NCI-H1105 (cell line): ENCODE results near the gene FREM1.

ENCODE experiments used
- DNase-seq: peaks from one replicate; lab custom pipeline; 2025; lab: John Stamatoyannopoulos, UW

FREM1 gene

GRCh38 chr9:14868772-14869583, 41.2 kb downstream of the FREM1 start:
- DNase-seq: no peak

- no peak for DNase-seq
Observed at GRCh38 chr9:14868418-14868771, 41.8 kb downstream of the FREM1 start.

- no peak for DNase-seq
Observed at GRCh38 chr9:14866200-14866749, 44.0 kb downstream of the FREM1 start.

- no peak for DNase-seq
Observed at GRCh38 chr9:14864309-14864708, 45.9 kb downstream of the FREM1 start.

DNA sequence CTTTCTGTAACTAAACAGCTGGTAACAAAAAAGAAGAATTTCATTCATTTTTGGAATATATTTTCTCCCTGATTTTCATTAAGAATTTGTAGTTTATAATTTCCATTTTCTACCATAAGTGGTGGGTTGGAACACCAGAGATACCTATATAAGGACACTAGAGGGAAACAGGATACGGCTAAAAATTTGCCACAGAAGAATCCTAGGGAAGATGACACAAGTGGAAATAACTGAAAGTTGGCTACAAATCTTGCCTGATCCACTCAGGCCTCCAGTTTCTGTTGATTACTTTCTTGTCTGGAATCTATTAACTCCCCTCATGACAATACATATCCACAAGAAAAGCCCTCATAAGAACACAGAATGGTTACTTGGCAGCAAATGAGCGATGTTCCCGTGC, 46.8 kb downstream of the FREM1 start:
- DNase-seq: no peak

- DNase-seq: no peak
Observed at GRCh38 chr9:14857449-14858305, 52.6 kb downstream of the FREM1 start.

DNA sequence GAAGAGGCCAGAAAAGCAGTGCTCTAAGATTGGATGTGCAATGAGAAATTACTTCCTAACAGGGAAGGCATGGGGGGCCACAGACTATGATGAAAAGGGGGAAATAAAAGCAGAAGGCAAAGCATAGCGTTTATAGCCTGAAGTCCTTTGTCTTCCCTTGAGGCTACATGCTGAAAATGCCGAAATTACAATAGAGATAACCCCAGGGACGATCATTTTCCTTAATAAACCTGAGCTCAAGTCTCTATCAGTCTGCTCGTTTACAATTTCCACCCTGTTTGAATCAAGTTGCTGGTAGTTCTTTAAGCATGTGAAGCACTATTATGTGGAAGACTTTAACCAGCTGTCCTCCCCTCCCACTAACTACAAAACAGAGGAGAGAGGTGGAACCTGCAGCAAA, 60.4 kb downstream of the FREM1 start:
- DNase-seq: no peak

- DNase-seq: no peak
Observed at GRCh38 chr9:14849296-14849695, 60.9 kb downstream of the FREM1 start.

DNA sequence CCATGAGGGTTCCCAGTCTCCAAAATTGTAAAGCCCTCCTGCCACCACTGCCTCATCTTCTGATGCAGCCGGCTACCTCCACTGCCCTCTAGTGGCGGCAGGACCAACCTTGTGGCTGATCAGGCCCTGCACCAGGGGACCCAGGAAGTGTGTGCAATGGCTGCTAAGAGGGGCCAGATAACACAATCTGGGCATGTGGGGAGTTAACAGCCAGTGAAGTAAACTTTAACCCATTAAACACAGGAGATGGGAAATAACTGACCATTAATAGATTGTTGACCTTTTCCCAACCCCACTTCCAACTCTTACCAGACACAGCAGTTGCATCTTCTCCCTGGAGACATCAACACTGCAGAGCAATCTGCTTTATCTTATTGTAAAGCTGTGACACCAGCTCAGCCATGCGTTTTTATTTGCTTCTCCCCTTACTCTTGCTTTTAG, 63.3 kb downstream of the FREM1 start:
- DNase-seq: peak; percentile 13

GRCh38 chr9:14843163-14843562, 67.1 kb downstream of the FREM1 start:
- no peak for DNase-seq

GRCh38 chr9:14842269-14842668, 68.0 kb downstream of the FREM1 start:
- no peak for DNase-seq

GRCh38 chr9:14838701-14839100, 71.5 kb downstream of the FREM1 start:
- DNase-seq: no peak

- DNase-seq: no peak
Observed at GRCh38 chr9:14836885-14837284, 73.3 kb downstream of the FREM1 start.

DNA sequence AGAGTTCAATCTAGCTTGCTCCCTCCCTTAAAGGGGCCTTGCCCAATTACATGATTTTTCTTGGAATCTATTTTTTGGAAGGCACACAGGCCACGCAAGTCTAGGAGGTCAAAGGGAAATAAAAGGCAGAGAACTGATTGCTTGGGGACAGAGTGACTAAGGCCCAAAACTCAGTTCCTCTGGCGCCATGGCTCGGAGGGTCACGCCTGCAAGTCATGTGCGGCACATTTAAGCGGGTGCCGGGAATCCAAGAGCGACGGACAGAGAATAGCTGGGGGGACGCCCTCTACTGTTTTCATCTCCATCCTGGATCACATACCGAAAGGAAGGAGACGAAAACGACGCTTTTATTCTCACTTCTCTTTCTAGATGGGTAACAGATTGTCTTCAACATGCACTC, 78.6 kb downstream of the FREM1 start:
- no peak for DNase-seq

DNA sequence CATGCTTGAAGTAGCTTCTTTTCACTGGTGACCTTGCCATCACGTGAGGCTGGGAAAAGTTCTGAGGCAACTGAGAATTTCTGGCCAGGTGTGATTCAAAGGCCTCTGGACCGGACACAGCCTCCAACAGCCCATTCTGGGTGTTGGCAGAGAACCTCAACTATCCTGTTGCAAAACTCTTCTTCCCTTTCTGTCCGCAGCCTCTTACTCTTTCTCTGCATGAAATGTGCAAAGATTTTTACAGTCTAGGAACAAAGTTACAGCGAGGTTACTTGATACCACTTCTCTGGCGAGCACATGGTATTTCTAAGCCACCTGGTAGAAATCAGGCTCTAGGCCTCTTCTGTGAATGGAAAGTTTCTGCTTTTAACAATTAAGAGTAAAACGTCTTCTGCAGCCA, 79.2 kb downstream of the FREM1 start:
- no peak for DNase-seq

GRCh38 chr9:14830057-14830456, 80.2 kb downstream of the FREM1 start:
- no peak for DNase-seq

DNA sequence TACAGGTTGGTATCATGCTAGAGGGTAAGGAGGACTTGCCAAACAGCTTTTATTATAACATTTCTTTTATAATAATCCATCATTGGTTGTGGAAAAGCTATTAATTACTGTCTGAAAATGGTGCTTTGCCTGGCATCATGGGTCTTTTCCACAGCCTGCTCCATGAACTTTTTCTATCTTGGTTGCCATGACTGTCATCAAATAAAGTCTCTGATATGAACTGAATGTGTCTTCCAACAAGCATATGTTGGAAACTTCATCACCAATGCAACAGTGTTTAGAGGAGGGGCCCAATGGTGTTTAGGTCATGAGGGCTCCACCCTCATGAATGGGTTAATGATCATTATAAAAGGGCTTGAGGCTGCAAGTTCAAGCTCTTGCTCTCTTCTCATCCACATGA, 81.0 kb downstream of the FREM1 start:
- no peak for DNase-seq

DNA sequence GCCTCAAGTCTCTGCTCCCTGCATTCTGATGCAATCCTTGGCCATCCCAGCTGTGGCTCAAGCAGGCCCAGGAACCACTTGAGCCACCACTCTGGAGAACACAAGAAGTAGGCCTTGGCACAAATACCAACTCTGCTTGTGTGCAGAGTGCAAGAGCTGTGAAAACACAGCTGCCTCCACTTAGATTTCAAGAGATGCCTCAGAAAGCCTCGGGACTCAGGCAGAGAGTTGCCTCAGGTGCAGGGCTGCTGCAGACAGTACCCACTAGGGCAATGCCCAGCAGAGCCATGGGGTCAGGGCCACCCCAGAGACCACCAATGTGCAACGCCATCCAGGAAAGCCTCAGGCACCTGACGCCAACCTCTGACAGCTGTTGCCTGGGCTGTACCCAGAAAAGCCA, 82.4 kb downstream of the FREM1 start:
- no peak for DNase-seq

GRCh38 chr9:14824481-14824880, 85.7 kb downstream of the FREM1 start:
- no peak for DNase-seq

GRCh38 chr9:14823800-14824199, 86.4 kb downstream of the FREM1 start:
- DNase-seq: no peak

DNA sequence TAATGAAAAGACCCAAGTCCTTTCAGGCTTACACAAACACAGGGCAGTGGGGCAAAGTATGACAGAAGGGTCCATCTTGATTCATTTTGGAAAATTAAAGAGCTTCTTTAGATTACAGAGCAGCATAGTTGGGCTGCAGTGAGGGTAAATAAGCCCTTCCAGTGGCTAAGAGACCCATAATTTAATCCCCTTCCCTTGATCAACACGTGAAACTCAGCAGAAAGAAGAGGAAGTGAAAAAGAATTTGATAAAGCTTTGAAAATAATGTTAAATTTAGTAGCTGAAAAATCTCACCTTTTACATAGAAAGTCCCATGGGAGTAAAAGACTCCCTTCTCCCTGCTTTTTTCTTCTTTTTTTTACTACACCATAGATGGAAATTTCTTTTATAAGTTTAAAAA, 87.6 kb downstream of the FREM1 start:
- DNase-seq: no peak

DNA sequence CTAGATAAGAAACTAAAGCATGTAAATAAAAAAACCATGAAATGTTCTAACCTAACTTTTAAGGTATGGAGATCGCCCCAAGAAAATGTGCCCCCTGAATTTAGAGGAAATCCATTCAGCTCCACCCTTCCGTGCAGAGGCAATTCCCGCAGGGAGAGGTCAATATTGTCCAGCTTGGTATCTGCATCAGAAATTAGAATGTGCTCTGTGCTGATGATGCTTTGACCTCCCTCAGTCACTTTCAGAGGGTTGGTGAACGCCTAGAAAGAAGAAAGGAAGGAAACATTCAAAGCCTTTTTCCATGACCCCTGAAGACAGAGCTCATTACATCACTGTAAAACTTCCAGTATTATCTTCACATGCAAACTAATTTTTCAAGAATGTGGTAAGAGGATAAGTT, 91.0 kb downstream of the FREM1 start:
- DNase-seq: no peak

- DNase-seq: no peak
Observed at GRCh38 chr9:14814249-14814628, 96.0 kb downstream of the FREM1 start.
